HEK293 (cell line): ENCODE results near the gene FLRT2.

Experiments
- CTCF ChIA-PET: fragments of 350-600 bp; formaldehyde crosslinking; extraction: SDS; loops from one replicate; lab custom pipeline; 2021; ENCODE audit warnings: antibody characterized with exemption; lab: Yijun Ruan, JAX
- POLR2A ChIA-PET: fragments of 300-600 bp; formaldehyde crosslinking; extraction: SDS; loops from one replicate; lab custom pipeline; 2020; ENCODE audit warnings: antibody characterized with exemption, inconsistent platforms; lab: Yijun Ruan, JAX
- H3K27ac ChIP-seq: fragments of 200-500 bp; sonication (Bioruptor generic); 2 replicates; pipeline ENCODE4 v1.5.1; 2014; ENCODE audit warnings: low read depth, low read length, control low read depth, inconsistent platforms; ENCODE audit errors: extremely low read depth
- H3K36me3 ChIP-seq, 2 experiments: fragments of 200-500 bp in 1 of 2; sonication (Bioruptor generic) in 1 of 2; 1 replicate in 1 of 2; 2 replicates in 1 of 2; pipeline ENCODE4 v1.5.1; 2014 to 2017; ENCODE audit warnings: inconsistent platforms in 2 of 2, low read length in 2 of 2; ENCODE audit not compliant: control insufficient read depth in 2 of 2, insufficient read depth in 1 of 2
- H3K4me1 ChIP-seq: fragments of 200-500 bp; sonication (Bioruptor generic); 2 replicates; pipeline ENCODE4 v1.5.1; 2014; ENCODE audit warnings: mild to moderate bottlenecking, low read length, inconsistent platforms; ENCODE audit not compliant: control insufficient read depth, insufficient read depth
- H3K4me3 ChIP-seq: 2 replicates; pipeline ENCODE4 v1.5.1; 2011; ENCODE audit warnings: low read depth, mild to moderate bottlenecking, control low read depth, low read length, moderate library complexity
- H3K9me3 ChIP-seq: fragments of 200-500 bp; sonication (Bioruptor generic); 2 replicates; pipeline ENCODE4 v1.5.1; 2014; ENCODE audit warnings: low read depth, low read length, inconsistent platforms; ENCODE audit not compliant: control insufficient read depth, insufficient read depth
- BCL11B ChIP-seq: fragments of 450-650 bp; formaldehyde crosslinking; IDR thresholded peaks from 2 replicates; pipeline ENCODE4 v1.5.1; 2016; ENCODE audit warnings: low read depth, missing biosample characterization, missing genetic modification characterization
- HOXA7 ChIP-seq: sonication (generic); formaldehyde crosslinking; IDR thresholded peaks from 2 replicates; pipeline ENCODE4 v1.8.1; 2022; ENCODE audit warnings: missing genetic modification reagents, borderline replicate concordance
- HOXC10 ChIP-seq: sonication (generic); formaldehyde crosslinking; IDR thresholded peaks from 2 replicates; pipeline ENCODE4 v1.8.1; 2023; ENCODE audit warnings: mild to moderate bottlenecking, missing genetic modification reagents
- KLF9 ChIP-seq: fragments of 450-650 bp; formaldehyde crosslinking; IDR thresholded peaks from 2 replicates; pipeline ENCODE4 v1.5.1; 2016; ENCODE audit warnings: missing biosample characterization, missing genetic modification characterization, low read depth
- SCRT2 ChIP-seq: fragments of 450-650 bp; formaldehyde crosslinking; IDR thresholded peaks from 2 replicates; pipeline ENCODE4 v1.5.1; 2016; ENCODE audit warnings: missing biosample characterization, missing genetic modification characterization
- SETDB1 ChIP-seq: IDR thresholded peaks from one replicate; pipeline ENCODE4 v1.6.1; 2017; ENCODE audit warnings: mild to moderate bottlenecking, low read length, moderate library complexity, mixed read lengths; ENCODE audit not compliant: insufficient read length
- TCF7L2 ChIP-seq: IDR thresholded peaks from 2 replicates; pipeline ENCODE4 v1.6.1; 2011; ENCODE audit warnings: low read depth, mild to moderate bottlenecking, inconsistent platforms, low read length, moderate library complexity, borderline replicate concordance
- TRIM28 ChIP-seq: IDR thresholded peaks from 2 replicates; pipeline ENCODE4 v1.6.1; 2011; ENCODE audit warnings: low read length, control low read depth, borderline replicate concordance
- ZNF184 ChIP-seq: fragments of 450-650 bp; IDR thresholded peaks from 2 replicates; pipeline ENCODE4 v1.5.1; 2018; ENCODE audit warnings: missing biosample characterization, mild to moderate bottlenecking, missing genetic modification characterization
- ZNF202 ChIP-seq: fragments of 450-650 bp; formaldehyde crosslinking; IDR thresholded peaks from 2 replicates; pipeline ENCODE4 v1.5.1; 2016; ENCODE audit warnings: missing biosample characterization, missing genetic modification characterization, borderline replicate concordance
- ZNF211 ChIP-seq: fragments of 450-650 bp; formaldehyde crosslinking; IDR thresholded peaks from 2 replicates; pipeline ENCODE4 v1.5.1; 2016; ENCODE audit warnings: low read depth, missing biosample characterization, missing genetic modification characterization
- ZNF266 ChIP-seq: fragments of 450-650 bp; formaldehyde crosslinking; IDR thresholded peaks from 2 replicates; pipeline ENCODE4 v1.5.1; 2016; ENCODE audit warnings: missing biosample characterization, missing genetic modification characterization, low read depth
- ZNF274 ChIP-seq, 2 experiments: fragments of 200-500 bp in 1 of 2; fragments of 450-650 bp in 1 of 2; sonication (Bioruptor generic) in 1 of 2; formaldehyde crosslinking in 1 of 2; IDR thresholded peaks; 2 replicates each; pipeline versions ENCODE4 v1.5.1 to v1.6.1; 2014 to 2016; ENCODE audit warnings: borderline replicate concordance in 1 of 2, inconsistent platforms in 1 of 2, low read length in 1 of 2, missing biosample characterization in 1 of 2, missing genetic modification characterization in 1 of 2
- ZNF350 ChIP-seq: fragments of 450-650 bp; formaldehyde crosslinking; IDR thresholded peaks from 2 replicates; pipeline ENCODE4 v1.5.0; 2017; ENCODE audit warnings: missing biosample characterization, mild to moderate bottlenecking, missing genetic modification characterization
- ZNF391 ChIP-seq: fragments of 450-650 bp; formaldehyde crosslinking; IDR thresholded peaks from 2 replicates; pipeline ENCODE4 v1.5.1; 2016; ENCODE audit warnings: low read depth, missing biosample characterization, missing genetic modification characterization, borderline replicate concordance
- ZNF416 ChIP-seq: fragments of 450-650 bp; formaldehyde crosslinking; IDR thresholded peaks from 2 replicates; pipeline ENCODE4 v1.5.1; 2016; ENCODE audit warnings: missing biosample characterization, missing genetic modification characterization
- ZNF473 ChIP-seq: fragments of 450-650 bp; formaldehyde crosslinking; IDR thresholded peaks from 2 replicates; pipeline ENCODE4 v1.5.1; 2017; ENCODE audit warnings: missing biosample characterization, missing genetic modification characterization
- ZNF529 ChIP-seq: fragments of 450-650 bp; formaldehyde crosslinking; IDR thresholded peaks from 2 replicates; pipeline ENCODE4 v1.5.1; 2017; ENCODE audit warnings: missing genetic modification characterization, missing biosample characterization; ENCODE audit not compliant: insufficient replicate concordance
- ZXDB ChIP-seq: fragments of 450-650 bp; formaldehyde crosslinking; IDR thresholded peaks from 2 replicates; pipeline ENCODE4 v1.5.1; 2016; ENCODE audit warnings: missing biosample characterization, missing genetic modification characterization
- TF ChIP-seq, protein P1 (sequence below): fragments of 450-650 bp; formaldehyde crosslinking; IDR thresholded peaks from 2 replicates; pipeline ENCODE4 v1.5.1; 2016; ENCODE audit warnings: missing biosample characterization, missing genetic modification characterization
- TF ChIP-seq, protein P2 (sequence below): fragments of 450-650 bp; formaldehyde crosslinking; IDR thresholded peaks from 2 replicates; pipeline ENCODE4 v1.5.1; 2017; ENCODE audit warnings: missing biosample characterization, missing genetic modification characterization

The FLRT2 gene

DNA sequence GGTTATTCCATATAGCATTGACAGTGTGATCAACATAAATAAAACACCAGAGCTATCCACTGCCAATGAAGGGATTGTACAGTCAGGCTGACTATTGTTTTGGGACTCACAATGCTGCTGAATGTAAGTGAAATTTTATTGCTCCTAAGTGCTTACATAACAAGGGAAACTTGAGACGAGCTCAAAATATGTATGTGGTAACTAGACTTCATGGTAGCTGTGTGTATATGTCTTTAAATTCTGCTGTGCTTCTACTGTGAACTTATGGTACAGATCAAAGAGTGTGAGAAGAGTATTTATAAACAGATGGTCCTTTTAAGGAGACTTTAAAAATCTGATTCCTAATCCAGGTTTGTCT lies 6.9 kb downstream of the FLRT2 start:
- Histone ChIP-seq H3K9me3 (no peaks in the 10 kb centered on the region), H3K36me3 (peaks cover 0 to 8% of the 10 kb centered on the region in 2 experiments; a peak in 1 of 3 replicates), H3K4me1 (peaks cover 16% of the 10 kb centered on the region)
- POLR2A ChIA-PET = interaction anchor here (0.7 kb wide), 1 partner anchor 1582 kb away, joined by 4 read pairs; no protein-coding TSS in a partner anchor
- CTCF ChIA-PET = interaction anchor here (0.6 to 0.8 kb wide), 2 partner anchors 14 to 276 kb away, joined by 4 to 6 read pairs; no protein-coding TSS in a partner anchor
- no peak for TF ChIP-seq SCRT2
- TF ChIP-seq, protein P1, sequence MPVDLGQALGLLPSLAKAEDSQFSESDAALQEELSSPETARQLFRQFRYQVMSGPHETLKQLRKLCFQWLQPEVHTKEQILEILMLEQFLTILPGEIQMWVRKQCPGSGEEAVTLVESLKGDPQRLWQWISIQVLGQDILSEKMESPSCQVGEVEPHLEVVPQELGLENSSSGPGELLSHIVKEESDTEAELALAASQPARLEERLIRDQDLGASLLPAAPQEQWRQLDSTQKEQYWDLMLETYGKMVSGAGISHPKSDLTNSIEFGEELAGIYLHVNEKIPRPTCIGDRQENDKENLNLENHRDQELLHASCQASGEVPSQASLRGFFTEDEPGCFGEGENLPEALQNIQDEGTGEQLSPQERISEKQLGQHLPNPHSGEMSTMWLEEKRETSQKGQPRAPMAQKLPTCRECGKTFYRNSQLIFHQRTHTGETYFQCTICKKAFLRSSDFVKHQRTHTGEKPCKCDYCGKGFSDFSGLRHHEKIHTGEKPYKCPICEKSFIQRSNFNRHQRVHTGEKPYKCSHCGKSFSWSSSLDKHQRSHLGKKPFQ (tag by site-specific recombination) = no peak
- TF ChIP-seq HOXC10 (CRISPR knock-in tag) = no peak
- TF ChIP-seq ZNF274 (IDR thresholded peaks at IDR 0.05; ENCODE audit: low read length) = no peak
- TF ChIP-seq ZNF274 (tag by site-specific recombination; IDR thresholded peaks at IDR 0.05; ENCODE audit: borderline replicate concordance) = no peak
- TF ChIP-seq TCF7L2 = peak; percentile 12; the same call in 1 of the 2 replicates
- TF ChIP-seq TRIM28 = no peak
- no peak for TF ChIP-seq ZNF473 (tag by site-specific recombination)
- TF ChIP-seq, all 188 proteins: peak for 1
- H3K27ac ChIP-seq = no peak overlapping the region; the same call in 1 of the 2 replicates
- H3K4me3 ChIP-seq = peak overlapping the region; percentile 0

DNA sequence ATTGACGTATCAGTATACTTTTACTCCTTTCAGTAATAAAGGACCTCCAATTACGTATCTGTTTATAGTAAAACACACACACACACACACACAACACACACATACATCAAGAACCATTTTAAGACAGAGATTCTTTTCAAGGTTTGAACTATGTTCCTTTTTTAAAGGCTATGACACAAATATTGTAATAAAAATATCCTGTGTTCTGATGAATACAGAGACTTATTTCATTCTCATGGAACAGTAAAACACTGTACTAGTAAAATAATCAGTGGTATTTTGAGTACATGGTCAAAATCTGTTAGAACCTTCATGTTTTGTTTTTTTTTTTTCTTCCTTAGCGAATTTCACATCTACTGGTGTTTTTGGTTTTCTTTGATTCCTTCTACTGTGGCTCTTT lies 7.6 kb downstream of the FLRT2 start:
- H3K27ac ChIP-seq = no peak overlapping the region
- ChIA-PET POLR2A (no interaction called here), CTCF (no interaction called here)
- no peak overlapping the region for H3K4me3 ChIP-seq
- no peaks in the 10 kb centered on the region for H3K9me3 ChIP-seq
- H3K4me1 ChIP-seq = peaks cover 16% of the 10 kb centered on the region
- peaks cover 0 to 13% of the 10 kb centered on the region in 2 experiments; a peak in 1 of 3 replicates for H3K36me3 ChIP-seq
- TF ChIP-seq ZNF211 (tag by site-specific recombination) = no peak
- no peak for TF ChIP-seq ZNF184
- no peak for TF ChIP-seq SETDB1
- no peak for TF ChIP-seq ZNF266 (tag by site-specific recombination)
- no peak for TF ChIP-seq ZNF202 (tag by site-specific recombination)

DNA sequence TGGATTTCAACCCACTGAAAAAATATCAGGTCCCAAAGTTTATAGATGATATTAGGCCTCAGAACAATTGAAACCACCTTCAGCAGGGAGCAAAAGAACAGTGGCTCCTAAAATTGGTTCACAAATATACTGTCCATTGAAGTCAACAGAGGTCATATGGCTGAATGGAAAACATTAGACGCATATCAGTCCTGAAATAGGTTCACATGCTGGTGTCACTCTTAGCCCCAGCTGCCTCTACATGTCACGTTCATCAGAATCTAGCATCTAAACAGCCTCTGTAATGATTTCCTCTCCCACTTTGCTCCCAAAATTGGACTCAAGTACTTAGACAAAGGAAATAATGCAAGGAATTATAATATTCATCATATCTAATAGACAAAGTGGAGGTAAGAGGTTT lies 8.7 kb downstream of the FLRT2 start:
- no peak overlapping the region for H3K4me3 ChIP-seq
- ChIA-PET POLR2A (no interaction called here), CTCF (no interaction called here)
- no peaks in the 10 kb centered on the region for H3K9me3 ChIP-seq
- H3K36me3 ChIP-seq = peaks cover 0 to 21% of the 10 kb centered on the region in 2 experiments; a peak in 1 of 3 replicates
- TF ChIP-seq ZNF529 (tag by site-specific recombination) (no peak), ZXDB (tag by site-specific recombination) (no peak), BCL11B (tag by site-specific recombination) (no peak), KLF9 (tag by site-specific recombination) (no peak), ZNF350 (tag by site-specific recombination) (no peak), ZNF416 (no peak), ZNF391 (tag by site-specific recombination) (no peak), HOXA7 (CRISPR knock-in tag) (no peak)
- TF ChIP-seq, protein P2, sequence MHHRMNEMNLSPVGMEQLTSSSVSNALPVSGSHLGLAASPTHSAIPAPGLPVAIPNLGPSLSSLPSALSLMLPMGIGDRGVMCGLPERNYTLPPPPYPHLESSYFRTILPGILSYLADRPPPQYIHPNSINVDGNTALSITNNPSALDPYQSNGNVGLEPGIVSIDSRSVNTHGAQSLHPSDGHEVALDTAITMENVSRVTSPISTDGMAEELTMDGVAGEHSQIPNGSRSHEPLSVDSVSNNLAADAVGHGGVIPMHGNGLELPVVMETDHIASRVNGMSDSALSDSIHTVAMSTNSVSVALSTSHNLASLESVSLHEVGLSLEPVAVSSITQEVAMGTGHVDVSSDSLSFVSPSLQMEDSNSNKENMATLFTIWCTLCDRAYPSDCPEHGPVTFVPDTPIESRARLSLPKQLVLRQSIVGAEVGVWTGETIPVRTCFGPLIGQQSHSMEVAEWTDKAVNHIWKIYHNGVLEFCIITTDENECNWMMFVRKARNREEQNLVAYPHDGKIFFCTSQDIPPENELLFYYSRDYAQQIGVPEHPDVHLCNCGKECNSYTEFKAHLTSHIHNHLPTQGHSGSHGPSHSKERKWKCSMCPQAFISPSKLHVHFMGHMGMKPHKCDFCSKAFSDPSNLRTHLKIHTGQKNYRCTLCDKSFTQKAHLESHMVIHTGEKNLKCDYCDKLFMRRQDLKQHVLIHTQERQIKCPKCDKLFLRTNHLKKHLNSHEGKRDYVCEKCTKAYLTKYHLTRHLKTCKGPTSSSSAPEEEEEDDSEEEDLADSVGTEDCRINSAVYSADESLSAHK = no peak
- H3K4me1 ChIP-seq = peaks cover 16% of the 10 kb centered on the region
- no peak overlapping the region for H3K27ac ChIP-seq
